ENCODE measurements around the gene AGFG1.
"Not testable (repeated sequence)": the region's sequence is repeated elsewhere in the genome, so short reads cannot be mapped to it uniquely, and the experiment has no call there.

Gene AGFG1

DNA sequence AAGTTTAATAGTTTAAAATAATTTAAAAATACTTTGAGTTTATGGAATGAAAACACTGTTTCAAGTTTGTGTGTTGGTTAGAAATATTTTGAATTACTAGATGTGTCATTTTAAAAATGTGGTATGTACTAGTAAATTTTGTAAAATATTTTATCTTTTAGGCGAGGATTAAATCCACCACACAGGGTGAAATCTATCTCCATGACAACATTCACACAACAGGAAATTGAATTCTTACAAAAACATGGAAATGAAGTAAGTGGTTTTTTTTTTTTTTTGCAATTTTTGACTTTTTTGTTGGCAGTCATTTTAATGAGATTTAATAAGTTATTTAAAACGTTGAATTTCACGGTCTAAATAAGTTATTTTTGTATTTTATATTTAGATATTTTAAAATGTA lies 19.4 kb downstream of the AGFG1 start:
- intact Hi-C loops (cut with DNase I), result no loop called here
- no peak for DNase-seq

DNA sequence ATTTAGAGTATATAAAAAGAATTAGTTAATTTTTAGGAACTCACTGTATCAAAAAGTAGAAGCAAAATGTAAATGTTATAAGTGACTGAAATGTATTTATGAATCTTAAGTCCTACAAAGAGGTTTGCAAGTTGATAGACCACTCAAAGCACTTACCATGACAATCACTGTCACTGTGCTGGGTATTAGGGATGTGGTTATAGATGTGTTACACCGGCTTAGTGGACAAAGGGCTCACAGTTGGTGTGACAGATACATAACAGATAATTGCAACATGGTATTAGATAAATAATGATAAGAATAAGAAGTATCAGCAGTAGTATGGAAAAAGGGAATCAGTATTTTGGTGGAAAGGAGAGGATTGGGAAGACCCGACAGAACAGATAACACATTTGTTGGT lies 21.6 kb downstream of the AGFG1 start:
- DNase-seq, result no peak
- intact Hi-C loops (cut with DNase I), result no loop called here

DNA sequence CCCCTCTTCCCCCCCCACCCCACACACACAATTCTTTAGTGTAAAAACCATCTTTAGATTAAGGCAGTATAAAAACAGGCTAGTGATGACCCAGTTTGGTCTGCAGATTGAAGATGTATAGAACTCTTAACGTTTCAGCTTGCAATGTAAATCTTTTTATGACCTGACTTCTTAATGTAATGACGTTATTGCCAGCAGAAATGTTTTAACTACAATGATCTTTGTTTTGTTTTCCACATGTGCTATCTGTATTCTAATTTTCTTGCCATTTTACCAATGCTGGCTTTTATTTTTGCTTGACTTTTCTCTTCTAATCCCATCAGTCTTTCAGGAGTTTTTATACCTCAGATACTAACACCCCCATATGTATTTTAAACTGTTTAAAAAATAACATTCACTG lies 25.2 kb downstream of the AGFG1 start:
- intact Hi-C loops (cut with DNase I), result no loop called here
- no peak for DNase-seq

DNA sequence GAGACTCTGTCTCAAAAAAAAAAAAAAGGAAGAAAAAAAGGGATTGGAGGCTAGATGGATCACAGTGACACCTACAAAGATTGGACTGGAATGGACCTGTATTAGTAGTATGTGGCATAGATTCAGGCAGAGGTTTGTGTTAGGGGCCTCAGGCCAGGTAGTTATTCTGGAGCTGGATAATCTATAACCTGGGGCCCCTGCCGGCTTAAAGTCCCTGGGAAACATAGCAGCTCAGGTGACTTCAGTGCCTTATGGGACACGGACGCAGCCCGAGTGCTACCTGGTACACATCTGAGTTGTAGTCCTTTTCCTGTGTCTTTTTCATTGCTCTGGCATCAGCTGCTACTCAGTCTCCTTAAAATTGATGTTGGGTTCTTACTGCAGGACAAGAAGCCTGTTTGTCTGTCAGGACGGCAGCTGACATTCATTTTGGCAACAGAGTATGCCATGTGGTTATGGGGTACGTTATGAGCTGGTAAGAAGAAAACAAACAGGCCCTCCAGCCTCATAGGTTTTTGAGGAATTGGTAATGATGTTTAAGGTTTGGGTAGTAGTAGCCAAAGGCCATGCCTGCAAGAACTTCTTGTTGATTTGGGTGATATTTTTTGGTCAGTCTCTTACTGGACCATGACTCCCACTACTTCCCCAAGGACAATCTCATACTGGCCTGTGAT lies 27.8 kb downstream of the AGFG1 start:
- no peak for DNase-seq
- intact Hi-C loops (cut with DNase I), result no loop called here

DNA sequence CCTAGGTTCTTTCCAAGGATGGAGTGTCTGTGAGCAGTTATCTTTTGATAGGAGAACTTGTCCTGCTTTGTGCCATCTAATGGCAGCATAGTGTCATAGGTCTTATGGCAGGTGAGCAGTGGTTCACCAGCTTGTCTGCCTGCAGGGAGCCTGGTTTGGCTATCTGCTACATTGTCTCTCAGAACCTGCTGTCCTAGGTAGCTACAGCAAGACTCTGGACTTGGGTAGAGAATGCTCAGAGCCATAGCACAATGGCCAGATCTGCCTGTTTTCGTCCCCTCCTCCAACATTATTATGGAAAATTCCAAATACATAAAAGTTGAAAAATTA lies 28.3 kb downstream of the AGFG1 start:
- no peak for DNase-seq
- intact Hi-C loops (cut with DNase I), result no loop called here

DNA sequence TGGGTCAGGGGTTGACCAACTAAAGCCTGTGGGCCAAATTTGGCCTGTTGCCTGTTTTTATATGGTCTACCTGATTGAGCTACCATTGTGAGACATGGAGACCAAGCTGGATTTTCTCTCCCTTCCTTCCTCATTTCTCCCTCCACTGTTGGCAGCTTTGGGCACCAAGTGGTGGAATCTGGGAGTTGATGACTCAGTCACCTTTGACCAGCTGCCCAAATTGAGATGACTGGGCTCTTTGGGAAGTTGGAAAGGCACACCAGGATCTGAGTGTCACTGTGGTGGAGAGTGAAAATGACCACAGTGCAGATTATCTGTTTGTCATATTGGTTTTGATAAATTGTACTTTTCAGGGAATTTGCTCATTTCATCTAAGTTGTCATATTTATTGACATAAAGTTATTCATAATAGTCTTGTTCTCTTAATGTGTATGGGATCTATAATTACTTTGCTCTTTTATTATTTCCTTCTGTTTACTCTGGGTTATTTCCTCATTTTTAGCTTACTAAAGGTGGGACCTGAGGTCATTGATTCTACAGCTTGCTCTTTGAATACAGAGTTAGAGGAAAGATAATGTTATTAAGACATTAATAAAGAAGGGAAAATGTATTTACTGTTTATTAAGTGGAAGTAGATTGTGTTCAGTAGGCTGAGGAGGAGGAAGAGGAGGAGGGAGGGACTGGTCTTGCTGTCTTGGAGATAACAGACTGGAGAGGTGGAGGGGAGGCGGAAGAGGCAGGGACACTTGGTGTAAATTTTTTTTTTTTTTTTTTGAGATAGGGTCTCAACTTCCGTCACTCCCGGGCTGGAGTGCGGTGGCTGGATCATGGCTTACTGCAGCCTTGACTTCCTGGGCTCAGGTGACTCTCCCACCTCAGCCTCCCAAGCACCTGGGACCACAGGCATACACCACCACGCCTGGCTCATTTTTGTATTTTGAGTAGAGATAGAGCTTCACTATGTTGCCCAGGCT lies 31.8 kb downstream of the AGFG1 start:
- intact Hi-C loops (cut with DNase I), result no loop called here

DNA sequence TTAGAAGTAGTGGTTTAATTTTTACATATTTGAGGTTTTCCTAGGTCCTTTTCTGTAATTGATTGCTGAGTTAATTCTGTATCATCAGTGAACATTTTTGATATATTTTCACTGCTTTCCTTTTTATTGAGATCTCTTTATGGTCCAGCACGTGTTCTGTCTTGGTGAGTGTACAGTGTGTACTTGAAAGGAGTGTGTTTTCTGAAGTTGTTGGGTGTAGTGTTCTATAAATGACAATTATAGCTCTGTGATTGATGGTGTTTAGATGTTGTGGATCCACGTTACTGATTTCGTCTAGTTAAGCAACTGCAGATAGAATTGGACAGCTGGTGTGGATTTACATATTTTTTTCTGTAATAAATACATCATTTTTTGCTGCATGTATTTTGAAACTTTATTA lies 32.7 kb downstream of the AGFG1 start:
- DNase-seq, result no peak
- intact Hi-C loops (cut with DNase I), result no loop called here

More for the DNA sequence above, 31.8 kb downstream of the AGFG1 start:
- DNase-seq, result no peak

DNA sequence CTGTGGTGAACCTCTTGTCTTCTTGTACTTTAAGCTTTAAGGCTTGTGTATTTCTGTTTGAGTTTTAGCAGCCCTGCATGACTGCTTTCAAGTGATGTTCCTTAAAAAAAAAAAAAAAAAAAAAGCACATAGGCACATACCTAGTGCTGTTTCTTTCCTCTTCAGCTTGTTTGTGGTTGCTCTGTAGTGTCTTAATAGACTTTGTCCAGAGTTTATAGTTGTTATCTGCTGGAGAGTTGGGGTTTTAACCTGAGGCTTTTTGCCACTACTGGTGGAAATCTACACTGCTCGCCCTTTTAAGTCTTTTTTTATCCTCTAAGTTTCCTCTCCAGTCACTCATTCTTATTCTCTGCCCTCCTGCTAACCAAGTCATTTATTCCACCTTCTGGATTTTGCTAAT lies 34.5 kb downstream of the AGFG1 start:
- intact Hi-C loops (cut with DNase I), result no loop called here
- no peak for DNase-seq

DNA sequence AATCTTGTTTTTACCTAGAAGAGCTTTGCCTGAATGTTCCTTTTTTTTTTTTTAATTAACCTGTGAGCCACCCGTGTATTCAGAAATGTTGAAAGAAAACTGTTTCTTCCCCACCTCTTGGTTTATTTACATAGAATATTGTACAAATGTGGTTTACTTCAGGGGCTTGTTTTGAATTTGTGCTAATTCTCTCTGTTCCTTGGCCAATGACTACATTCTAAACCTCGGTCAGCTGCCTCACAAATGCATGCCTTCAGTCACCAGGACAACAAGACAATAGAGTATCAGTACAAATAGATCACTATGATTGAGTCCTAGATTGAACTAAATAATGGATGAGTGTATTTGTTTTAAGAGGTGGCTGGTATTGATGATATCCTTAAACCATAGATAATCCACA lies 36.0 kb downstream of the AGFG1 start:
- intact Hi-C loops (cut with DNase I), result no loop called here
- DNase-seq, result no peak

DNA sequence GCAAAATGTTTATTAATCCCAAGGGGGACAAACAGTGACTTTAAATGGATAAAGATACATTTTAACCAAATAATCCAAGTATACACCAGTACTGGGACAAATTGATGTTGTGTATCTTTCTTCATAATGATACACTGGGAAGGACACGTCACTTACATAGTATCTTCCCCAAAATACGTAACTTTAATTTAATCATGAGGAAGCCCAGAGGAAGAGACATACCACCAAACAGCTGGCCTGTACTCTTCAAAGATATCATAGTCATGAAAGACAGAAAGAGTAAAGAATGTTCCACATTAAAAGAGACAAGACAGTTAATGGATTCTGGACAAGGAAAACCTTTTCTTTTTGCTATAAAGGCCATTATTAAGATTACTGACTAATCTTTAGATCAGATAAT lies 37.1 kb downstream of the AGFG1 start:
- intact Hi-C loops (cut with DNase I), result no loop called here
- no peak for DNase-seq

DNA sequence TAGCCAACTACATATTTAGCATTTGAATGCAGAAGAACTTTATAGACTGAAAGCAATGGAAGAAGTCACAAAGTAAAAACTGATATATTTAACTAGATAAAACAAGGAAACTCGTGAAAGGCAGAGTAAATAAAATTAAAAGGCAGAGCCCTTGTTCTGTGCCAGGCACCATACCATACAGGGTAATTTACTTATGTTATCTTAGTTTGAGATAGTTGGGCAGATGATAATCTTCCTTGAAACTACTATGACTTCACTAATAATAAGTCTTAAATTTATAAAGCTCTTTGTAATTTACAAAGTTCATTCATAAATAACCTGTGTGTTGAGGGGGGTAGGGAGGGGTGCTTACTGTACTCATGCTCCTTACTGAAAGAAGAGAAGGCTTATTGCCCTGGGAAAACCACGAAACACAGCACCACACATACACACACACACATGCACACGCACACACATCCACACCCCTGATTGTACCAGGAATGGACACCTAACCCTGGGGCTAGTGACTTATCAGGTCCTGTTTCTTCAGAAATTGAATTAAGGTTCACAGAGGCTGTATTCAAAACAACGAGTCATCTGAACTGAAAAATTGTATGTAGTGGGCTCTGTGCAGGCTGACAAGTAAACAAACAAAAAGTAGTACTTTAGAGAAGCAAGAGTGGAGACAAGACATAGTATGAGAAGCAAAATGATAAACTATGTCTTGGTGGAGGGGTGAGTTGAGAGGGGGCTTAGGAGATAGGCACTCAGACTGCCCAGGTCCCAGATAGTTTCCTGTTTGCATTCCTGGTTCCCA lies 38.1 kb downstream of the AGFG1 start:
- no peak for DNase-seq
- intact Hi-C loops (cut with DNase I), result no loop called here

DNA sequence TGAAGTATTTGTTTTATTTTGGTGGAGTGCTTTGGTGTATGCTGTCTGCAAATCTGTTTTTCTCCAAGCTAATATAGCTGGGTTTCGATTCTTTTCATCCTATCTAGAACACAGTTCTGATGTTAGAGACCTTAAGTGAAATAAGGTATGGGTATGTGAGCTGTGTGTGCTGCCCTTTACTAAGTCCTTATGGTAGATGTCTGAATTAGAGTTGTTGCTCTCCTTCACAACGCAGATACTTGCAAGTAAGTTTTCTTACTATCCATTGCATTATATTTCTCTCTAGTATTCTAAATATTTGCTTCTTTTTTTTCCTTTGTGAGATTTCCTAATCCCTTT lies 38.6 kb downstream of the AGFG1 start:
- no peak for DNase-seq
- intact Hi-C loops (cut with DNase I), result no loop called here

DNA sequence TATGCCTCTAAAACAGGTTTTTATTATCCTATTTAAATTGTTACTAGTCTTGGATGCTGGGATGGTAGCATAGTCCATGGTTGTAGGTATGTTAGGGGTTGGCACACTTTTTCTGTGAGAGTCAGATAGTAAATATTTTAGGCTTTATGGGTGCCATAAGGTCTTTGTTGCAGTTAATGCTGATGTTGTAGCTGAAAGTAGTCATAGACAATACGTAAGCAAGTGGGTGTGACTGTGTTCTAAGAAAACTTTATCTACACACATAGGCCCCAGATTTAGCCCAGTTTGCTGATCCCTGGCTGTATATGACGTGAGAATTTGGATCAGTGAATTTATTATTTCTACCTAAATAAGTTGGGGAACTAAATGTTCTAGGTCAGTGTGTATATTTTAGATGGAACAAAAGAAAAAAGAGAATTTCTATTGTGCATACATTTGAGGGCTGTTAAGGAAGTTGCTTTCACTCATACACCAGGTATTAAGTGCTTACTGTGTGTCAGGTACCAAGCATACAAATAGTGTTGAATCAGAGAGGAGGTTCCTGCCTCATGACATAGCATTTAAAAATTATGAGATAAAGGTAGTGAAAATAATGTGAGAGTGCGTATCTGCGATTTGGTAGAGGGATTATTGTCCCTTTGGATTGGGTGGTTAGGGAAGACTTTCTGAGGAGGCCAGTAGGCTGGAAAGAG lies 39.4 kb downstream of the AGFG1 start:
- no peak for DNase-seq
- intact Hi-C loops (cut with DNase I), result no loop called here

DNA sequence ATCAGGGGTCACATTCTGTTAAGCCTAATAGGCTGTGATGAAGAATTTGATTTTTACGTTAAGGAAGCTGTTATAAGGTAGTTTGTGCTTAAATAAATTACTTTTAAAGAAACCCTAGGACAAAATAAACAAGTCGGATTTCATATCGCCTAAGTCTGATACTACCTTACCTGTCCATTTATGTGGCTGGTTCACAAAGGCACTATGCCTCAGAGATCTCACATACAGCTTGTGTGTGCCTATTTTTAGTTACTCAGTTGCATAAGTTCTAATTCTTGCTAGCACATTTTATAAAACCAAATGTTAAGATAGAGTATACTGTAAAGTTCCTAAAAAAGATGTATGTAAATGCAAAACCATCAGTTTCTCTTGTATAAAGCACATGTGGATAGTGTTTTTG lies 40.0 kb downstream of the AGFG1 start:
- intact Hi-C loops (cut with DNase I), result no loop called here
- no peak for DNase-seq

DNA sequence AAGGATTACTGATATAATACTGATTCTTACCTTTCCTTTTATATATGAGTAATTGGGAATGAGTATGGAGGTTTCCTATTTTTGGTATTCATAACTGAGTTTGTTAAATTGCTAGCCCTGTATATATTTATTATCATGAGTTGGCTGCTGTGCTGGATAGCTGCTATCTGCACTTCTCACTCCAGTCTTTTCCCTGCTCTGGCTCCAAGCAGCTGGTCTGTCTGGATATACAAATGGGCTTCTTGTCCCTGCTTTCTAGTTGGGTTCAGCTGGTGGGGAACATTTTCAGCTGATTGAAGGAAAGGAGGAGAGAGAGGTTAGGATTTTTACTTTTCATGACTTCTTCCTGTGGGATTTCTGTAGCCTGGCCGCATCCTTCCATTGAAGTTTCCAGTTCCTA lies 41.2 kb downstream of the AGFG1 start:
- DNase-seq, result no peak
- intact Hi-C loops (cut with DNase I), result no loop called here

DNA sequence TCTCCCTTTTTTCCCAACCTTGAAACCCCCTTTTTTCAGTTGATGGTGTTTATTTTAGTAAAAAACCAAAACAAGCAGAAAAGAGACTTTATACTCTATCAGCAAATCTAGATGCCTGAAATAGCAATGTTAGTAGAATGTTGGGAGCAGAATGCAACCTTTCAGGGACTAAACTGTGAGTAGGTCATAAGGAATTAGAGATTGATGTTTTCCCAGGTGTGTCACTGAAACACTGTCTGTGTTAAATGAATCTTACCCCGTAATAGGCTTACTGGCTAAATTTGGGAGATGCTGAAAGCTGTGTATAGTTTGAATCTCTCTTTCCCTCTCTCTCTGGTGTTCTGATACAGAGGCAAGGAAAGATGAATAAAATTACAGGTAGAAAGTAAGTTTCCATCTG lies 43.8 kb downstream of the AGFG1 start:
- intact Hi-C loops (cut with DNase I), result loop anchor here (5.0 kb wide), 1 partner anchor 33 kb away; no protein-coding TSS in a partner anchor
- no peak for DNase-seq

DNA sequence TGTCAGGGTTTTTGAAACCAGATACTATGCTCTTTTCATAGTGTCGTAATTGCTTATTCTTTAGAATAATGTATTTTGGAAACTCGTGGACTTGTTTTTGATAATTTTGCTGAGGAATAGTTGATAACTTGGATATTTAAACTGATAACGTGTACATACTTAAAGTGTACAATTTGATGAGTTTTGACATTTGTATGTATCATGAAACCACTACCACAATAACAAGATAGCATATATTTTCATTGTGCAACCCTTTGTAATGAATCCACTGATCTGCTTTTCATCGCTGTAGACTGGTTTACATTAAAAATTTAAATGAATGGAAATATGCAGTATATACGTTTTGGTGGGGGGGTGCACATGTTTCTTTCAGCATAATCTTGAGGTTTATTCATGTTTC lies 45.8 kb downstream of the AGFG1 start:
- no peak for DNase-seq
- intact Hi-C loops (cut with DNase I), result loop anchor here (5.0 kb wide), 1 partner anchor 35 kb away; no protein-coding TSS in a partner anchor

DNA sequence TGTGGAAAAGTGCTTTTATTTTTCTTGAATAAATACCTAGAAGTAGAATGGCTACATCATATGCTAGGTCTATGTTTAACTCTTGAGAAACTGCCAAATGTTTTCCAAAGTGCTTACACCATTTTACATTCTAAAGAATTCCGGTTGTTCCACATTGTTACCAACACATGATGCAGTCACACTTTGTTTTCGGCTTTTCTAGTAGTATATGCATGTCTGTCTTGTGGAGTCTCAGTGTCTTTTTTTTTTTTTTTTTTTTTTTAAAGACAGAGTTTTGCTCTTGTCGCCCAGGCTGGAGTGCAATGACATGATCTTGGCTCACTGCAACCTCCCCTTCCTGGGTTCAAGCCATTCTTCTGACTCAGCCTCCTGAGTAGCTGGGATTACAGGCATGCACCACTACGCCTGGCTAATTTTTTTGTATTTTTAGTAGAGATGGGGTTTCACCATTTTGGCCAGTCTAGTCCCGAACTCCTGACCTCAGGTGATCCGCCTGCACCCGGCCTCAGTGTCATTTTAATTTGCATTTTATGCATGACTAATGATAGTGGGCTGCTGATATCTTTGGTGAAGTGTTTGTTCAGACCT lies 46.4 kb downstream of the AGFG1 start:
- not testable (repeated sequence) for DNase-seq
- intact Hi-C loops (cut with DNase I), result loop anchor here (5.0 kb wide), 1 partner anchor 36 kb away; no protein-coding TSS in a partner anchor

DNA sequence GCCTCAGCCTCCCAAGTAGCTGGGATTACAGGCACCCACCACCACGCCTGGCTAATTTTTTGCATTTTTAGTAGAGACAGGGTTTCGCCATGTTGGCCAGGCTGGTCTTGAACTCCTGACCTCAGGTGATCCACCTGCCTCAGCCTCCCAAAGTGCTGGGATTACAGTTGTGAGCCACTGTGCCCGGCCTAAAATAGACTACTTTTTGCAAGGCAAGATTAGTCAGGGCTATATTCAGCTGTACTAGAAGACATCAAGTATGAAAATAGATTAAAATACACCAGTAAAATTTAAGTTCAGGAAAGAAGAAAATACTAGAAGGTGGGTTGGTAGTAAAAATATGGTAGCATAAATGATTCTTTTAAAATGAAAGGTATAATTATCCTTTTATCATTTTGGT lies 49.2 kb downstream of the AGFG1 start:
- intact Hi-C loops (cut with DNase I); DNase-seq: not testable (repeated sequence)

DNA sequence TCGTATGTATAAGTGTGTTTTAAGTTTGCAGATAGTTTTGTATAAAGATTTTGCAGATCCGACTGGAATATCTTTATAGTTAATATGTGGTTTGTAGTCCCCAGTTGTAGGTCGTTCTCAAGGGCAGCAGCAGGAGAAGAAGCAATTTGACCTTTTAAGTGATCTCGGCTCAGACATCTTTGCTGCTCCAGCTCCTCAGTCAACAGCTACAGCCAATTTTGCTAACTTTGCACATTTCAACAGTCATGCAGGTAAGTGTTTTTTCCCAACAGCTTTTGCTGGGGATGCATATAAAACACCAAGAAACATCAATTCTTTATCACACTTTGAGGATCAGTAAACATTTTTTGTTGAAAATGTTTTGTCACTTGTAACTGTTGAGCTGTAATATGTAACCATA lies 52.7 kb downstream of the AGFG1 start:
- intact Hi-C loops (cut with DNase I), result no loop called here
- no peak for DNase-seq

Measured in posterior cingulate gyrus (tissue), 11 donors.